ENCODE data around the gene AFAP1L2. TPM values are rescaled to one million over a fixed set of nuclear protein-coding genes. Genes with fewer than 3 reads are reported as not detected.

AFAP1L2 gene
- total RNA-seq, 2 experiments from 2014 or later = 2.3 to 8.6 TPM

- POLR2A ChIA-PET = no interaction called here
- CTCF ChIA-PET (ENCODE audit: unreplicated experiment) = no interaction called here
These were observed 109.8 kb downstream of the AFAP1L2 start for GRCh38 chr10:114294549-114294948.

DNA sequence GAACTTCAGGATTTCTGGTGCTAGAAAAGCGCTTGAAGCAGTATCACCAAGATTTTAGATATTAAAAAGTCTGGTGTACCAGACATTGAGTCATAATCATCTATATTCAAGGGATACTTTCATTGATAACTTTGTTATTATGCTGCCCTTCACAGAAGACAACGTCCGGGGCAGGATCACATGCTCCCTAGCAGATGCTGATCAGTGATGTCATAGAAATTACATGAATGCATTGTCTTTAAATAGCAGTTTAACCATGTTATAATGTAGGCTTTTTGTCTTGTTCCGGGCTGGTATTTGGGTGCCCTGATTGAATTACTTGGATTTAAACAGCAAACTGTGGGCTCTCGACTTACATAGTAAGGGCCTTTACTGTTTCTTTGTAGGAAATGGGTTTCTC, 111.2 kb downstream of the AFAP1L2 start:
- Histone ChIP-seq H3K9me2 (ENCODE audit: insufficient read depth, low read length) (no peaks in the 10 kb centered on the region), H3K79me2 (ENCODE audit: insufficient read depth, low read depth, low read length) (no peaks in the 10 kb centered on the region), H4K20me1 (ENCODE audit: insufficient read depth, low read length) (no peaks in the 10 kb centered on the region), H3K4me2 (ENCODE audit: low read length) (no peak overlapping the region), H3K27ac (ENCODE audit: low read depth, low read length, poor library complexity, severe bottlenecking) (no peak overlapping the region), H3K4me3 (ENCODE audit: low read depth, low read length, poor library complexity, severe bottlenecking) (no peak overlapping the region), H3K4me1 (ENCODE audit: insufficient read depth, low read length, poor library complexity, severe bottlenecking) (no peaks in the 10 kb centered on the region), H2AFZ (ENCODE audit: low read length) (no peak overlapping the region), H3K36me3 (ENCODE audit: insufficient read depth, low read length) (no peaks in the 10 kb centered on the region), H3K9me3 (ENCODE audit: low read length) (peaks cover 13% of the 10 kb centered on the region)
- no TSS peak for BruUV-seq (replicated peaks)
- TF ChIP-seq EZH2phosphoT487 (IDR thresholded peaks at IDR 0.05; ENCODE audit: borderline replicate concordance, low read depth, low read length) (no peak), CTCF (conservative IDR thresholded peaks at IDR 0.05; ENCODE audit: low read length) (no peak)
- ChIA-PET CTCF (ENCODE audit: unreplicated experiment) (no interaction called here), POLR2A (interaction anchor here (0.6 to 1.6 kb wide), 2 partner anchors 11 to 29 kb away, joined by 3 to 5 read pairs; no protein-coding TSS in a partner anchor)
- no peak for DNase-seq (ENCODE audit: low spot score)
- intact Hi-C loops (cut with micrococcal nuclease; ENCODE audit: unreplicated experiment) = no loop called here

More at GRCh38 chr10:114294549-114294948, 109.8 kb downstream of the AFAP1L2 start:
- Histone ChIP-seq H3K4me2 (ENCODE audit: low read length) (no peak overlapping the region), H4K20me1 (ENCODE audit: insufficient read depth, low read length) (no peaks in the 10 kb centered on the region), H3K36me3 (ENCODE audit: insufficient read depth, low read length) (no peaks in the 10 kb centered on the region), H3K9me3 (ENCODE audit: low read length) (peaks cover 13% of the 10 kb centered on the region), H2AFZ (ENCODE audit: low read length) (no peak overlapping the region), H3K79me2 (ENCODE audit: insufficient read depth, low read depth, low read length) (no peaks in the 10 kb centered on the region), H3K4me3 (ENCODE audit: low read depth, low read length, poor library complexity, severe bottlenecking) (no peak overlapping the region), H3K27ac (ENCODE audit: low read depth, low read length, poor library complexity, severe bottlenecking) (no peak overlapping the region), H3K4me1 (ENCODE audit: insufficient read depth, low read length, poor library complexity, severe bottlenecking) (no peaks in the 10 kb centered on the region), H3K9me2 (ENCODE audit: insufficient read depth, low read length) (no peaks in the 10 kb centered on the region)
- no TSS peak for BruUV-seq (replicated peaks)
- TF ChIP-seq EZH2phosphoT487 (IDR thresholded peaks at IDR 0.05; ENCODE audit: borderline replicate concordance, low read depth, low read length) (no peak), CTCF (conservative IDR thresholded peaks at IDR 0.05; ENCODE audit: low read length) (no peak)
- DNase-seq (ENCODE audit: low spot score) = no peak
- intact Hi-C loops (cut with micrococcal nuclease; ENCODE audit: unreplicated experiment) = no loop called here

DNA sequence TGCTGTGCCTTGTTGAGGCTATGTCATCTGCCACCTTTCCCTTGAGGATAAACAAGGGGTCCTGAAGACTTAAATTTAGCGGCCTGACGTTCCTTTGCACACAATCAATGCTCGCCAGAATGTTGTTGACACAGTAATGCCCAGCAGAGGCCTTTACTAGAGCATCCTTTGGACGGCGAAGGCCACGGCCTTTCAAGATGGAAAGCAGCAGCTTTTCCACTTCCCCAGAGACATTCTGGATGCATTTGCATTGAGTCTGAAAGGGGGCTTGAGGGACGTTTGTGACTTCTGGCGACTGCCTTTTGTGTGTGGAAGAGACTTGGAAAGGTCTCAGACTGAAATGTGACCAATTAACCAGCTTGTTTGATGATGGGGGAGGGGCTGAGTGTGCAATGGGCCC, 112.8 kb downstream of the AFAP1L2 start:
- ChIA-PET CTCF (ENCODE audit: unreplicated experiment) (no interaction called here), POLR2A (no interaction called here)
- no peaks in the 10 kb centered on the region for H3K36me3 ChIP-seq (ENCODE audit: insufficient read depth, low read length)
- H3K4me3 ChIP-seq (ENCODE audit: low read depth, low read length, poor library complexity, severe bottlenecking) = no peak overlapping the region
- no peak overlapping the region for H3K27ac ChIP-seq (ENCODE audit: low read depth, low read length, poor library complexity, severe bottlenecking)
- peaks cover 13% of the 10 kb centered on the region for H3K9me3 ChIP-seq (ENCODE audit: low read length)
- no TSS peak for BruUV-seq (replicated peaks)
- no peak overlapping the region for H2AFZ ChIP-seq (ENCODE audit: low read length)
- H3K79me2 ChIP-seq (ENCODE audit: insufficient read depth, low read depth, low read length) = no peaks in the 10 kb centered on the region
- TF ChIP-seq CTCF (conservative IDR thresholded peaks at IDR 0.05; ENCODE audit: low read length) = no peak
- TF ChIP-seq EZH2phosphoT487 (IDR thresholded peaks at IDR 0.05; ENCODE audit: borderline replicate concordance, low read depth, low read length) = no peak
- no peak for DNase-seq (ENCODE audit: low spot score)
- intact Hi-C loops (cut with micrococcal nuclease; ENCODE audit: unreplicated experiment) = no loop called here
- H3K9me2 ChIP-seq (ENCODE audit: insufficient read depth, low read length) = no peaks in the 10 kb centered on the region
- H3K4me1 ChIP-seq (ENCODE audit: insufficient read depth, low read length, poor library complexity, severe bottlenecking) = no peaks in the 10 kb centered on the region
- H4K20me1 ChIP-seq (ENCODE audit: insufficient read depth, low read length) = no peaks in the 10 kb centered on the region
- H3K4me2 ChIP-seq (ENCODE audit: low read length) = no peak overlapping the region
